ENCODE measurements around the gene TNXB. TPM values are rescaled to one million over a fixed set of nuclear protein-coding genes. Genes with fewer than 3 reads are reported as not detected.
"Not testable (repeated sequence)": the region's sequence is repeated elsewhere in the genome, so short reads cannot be mapped to it uniquely, and the experiment has no call there.

Gene TNXB
- total RNA-seq, 2 donors from 2014 or later, result 7.3 to 20.1 TPM

GRCh38 chr6:32037598-32038524 is 71.3 kb downstream of the TNXB start, which contains the start of gene CYP21A2:
TSS of gene CYP21A2 (plus strand) at chr6:32038415. CDS start at chr6:32038423, 8 bp downstream.
- H3K9ac ChIP-seq (ENCODE audit: low read depth in 2 of 2, low read length in 2 of 2); H3K36me3 ChIP-seq; H3K4me1 ChIP-seq; H3K27ac ChIP-seq; H3K27me3 ChIP-seq; H3K4me3 ChIP-seq; DNase-seq; H3K9me3 ChIP-seq; intact Hi-C loops (cut with DNase I): not testable (repeated sequence)

- H3K9me3 ChIP-seq; H3K4me1 ChIP-seq; H3K27me3 ChIP-seq; intact Hi-C loops (cut with DNase I); H3K27ac ChIP-seq; H3K9ac ChIP-seq (ENCODE audit: low read depth in 2 of 2, low read length in 2 of 2); H3K36me3 ChIP-seq; DNase-seq; H3K4me3 ChIP-seq: not testable (repeated sequence)
Measured at GRCh38 chr6:32037136-32037535, 72.0 kb downstream of the TNXB start.

GRCh38 chr6:32035283-32036013 is 73.7 kb downstream of the TNXB start:
- not testable (repeated sequence) for H3K36me3 ChIP-seq, DNase-seq

GRCh38 chr6:32029553-32029952 is 79.6 kb downstream of the TNXB start:
- H3K4me3 ChIP-seq; H3K27ac ChIP-seq; H3K4me1 ChIP-seq; intact Hi-C loops (cut with DNase I); H3K9me3 ChIP-seq; H3K27me3 ChIP-seq; H3K36me3 ChIP-seq; H3K9ac ChIP-seq (ENCODE audit: low read depth in 2 of 2, low read length in 2 of 2); DNase-seq: not testable (repeated sequence)

More at GRCh38 chr6:32035283-32036013, 73.7 kb downstream of the TNXB start:
- H3K4me3 ChIP-seq; H3K27me3 ChIP-seq; H3K27ac ChIP-seq; H3K9ac ChIP-seq (ENCODE audit: low read depth in 2 of 2, low read length in 2 of 2); intact Hi-C loops (cut with DNase I); H3K9me3 ChIP-seq; H3K4me1 ChIP-seq: not testable (repeated sequence)

DNA sequence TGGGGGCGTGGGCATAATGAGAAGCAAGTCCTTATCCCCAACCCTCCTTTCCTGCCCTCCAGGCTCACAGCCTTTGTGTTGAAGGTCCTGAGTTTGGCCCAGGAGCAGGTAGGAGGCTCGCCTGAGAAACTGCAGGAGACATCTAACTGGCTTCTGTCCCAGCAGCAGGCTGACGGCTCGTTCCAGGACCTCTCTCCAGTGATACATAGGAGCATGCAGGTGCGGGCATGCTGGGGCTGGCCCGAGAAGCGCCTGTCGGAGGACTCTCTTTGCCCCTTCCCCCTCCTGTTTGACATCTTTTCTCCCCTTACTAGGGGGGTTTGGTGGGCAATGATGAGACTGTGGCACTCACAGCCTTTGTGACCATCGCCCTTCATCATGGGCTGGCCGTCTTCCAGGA is 80.5 kb downstream of the TNXB start:
- DNase-seq; intact Hi-C loops (cut with DNase I); H3K9me3 ChIP-seq; H3K4me1 ChIP-seq; H3K9ac ChIP-seq (ENCODE audit: low read depth in 2 of 2, low read length in 2 of 2); H3K4me3 ChIP-seq; H3K27ac ChIP-seq; H3K36me3 ChIP-seq; H3K27me3 ChIP-seq: not testable (repeated sequence)

- H3K27me3 ChIP-seq; H3K9ac ChIP-seq (ENCODE audit: low read depth in 2 of 2, low read length in 2 of 2); H3K9me3 ChIP-seq; H3K4me1 ChIP-seq; H3K27ac ChIP-seq; DNase-seq; H3K4me3 ChIP-seq; intact Hi-C loops (cut with DNase I); H3K36me3 ChIP-seq: not testable (repeated sequence)
Measured at GRCh38 chr6:32022100-32022499, 87.0 kb downstream of the TNXB start.

DNA sequence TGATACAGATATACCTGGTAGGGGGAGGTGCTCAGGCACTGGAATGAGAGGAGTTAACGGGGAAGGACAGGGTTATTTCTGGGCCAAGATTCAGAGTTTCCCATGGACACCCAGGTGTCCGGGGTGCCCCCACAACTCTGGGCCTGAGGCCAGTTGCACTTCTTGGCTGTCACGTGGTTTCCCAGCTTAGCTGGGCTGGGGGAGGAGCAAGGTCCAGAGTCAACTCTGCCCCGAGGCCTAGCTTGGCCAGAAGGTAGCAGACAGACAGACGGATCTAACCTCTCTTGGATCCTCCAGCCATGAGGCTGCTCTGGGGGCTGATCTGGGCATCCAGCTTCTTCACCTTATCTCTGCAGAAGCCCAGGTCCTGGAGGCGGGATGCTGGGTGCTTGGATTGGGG is 94.6 kb downstream of the TNXB start, which contains the start of gene C4B:
Gene C4B, plus strand, starts transcription at position 249 of the 400 bp plus-strand sequence. Its CDS starts 51 bp downstream, at position 300.
- H3K36me3 ChIP-seq; H3K4me1 ChIP-seq; H3K9ac ChIP-seq (ENCODE audit: low read depth in 2 of 2, low read length in 2 of 2); H3K27ac ChIP-seq; H3K4me3 ChIP-seq; DNase-seq; intact Hi-C loops (cut with DNase I); H3K27me3 ChIP-seq; H3K9me3 ChIP-seq: not testable (repeated sequence)

DNA sequence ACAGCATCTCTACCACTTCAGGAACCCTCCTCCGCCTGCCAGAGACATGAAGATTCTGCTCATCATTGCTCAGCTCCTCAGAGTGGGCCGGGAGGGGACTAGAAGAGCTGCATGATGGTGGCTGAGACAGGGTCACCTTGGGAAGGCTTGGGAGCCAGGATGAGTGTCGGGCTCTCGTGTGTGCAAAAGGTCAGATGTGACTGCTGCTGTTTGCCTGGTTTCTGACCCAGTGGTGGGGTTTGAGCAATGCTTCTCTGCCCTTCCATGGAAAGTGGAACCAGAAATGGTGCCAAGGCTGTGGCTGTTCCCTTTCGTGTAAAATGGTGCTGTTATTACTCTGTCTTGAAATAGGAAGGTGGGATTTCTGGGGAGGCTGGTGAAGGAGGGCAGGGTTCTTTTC is 95.4 kb downstream of the TNXB start:
- intact Hi-C loops (cut with DNase I); DNase-seq; H3K36me3 ChIP-seq; H3K4me3 ChIP-seq; H3K4me1 ChIP-seq; H3K9me3 ChIP-seq; H3K9ac ChIP-seq (ENCODE audit: low read depth in 2 of 2, low read length in 2 of 2); H3K27ac ChIP-seq; H3K27me3 ChIP-seq: not testable (repeated sequence)

DNA sequence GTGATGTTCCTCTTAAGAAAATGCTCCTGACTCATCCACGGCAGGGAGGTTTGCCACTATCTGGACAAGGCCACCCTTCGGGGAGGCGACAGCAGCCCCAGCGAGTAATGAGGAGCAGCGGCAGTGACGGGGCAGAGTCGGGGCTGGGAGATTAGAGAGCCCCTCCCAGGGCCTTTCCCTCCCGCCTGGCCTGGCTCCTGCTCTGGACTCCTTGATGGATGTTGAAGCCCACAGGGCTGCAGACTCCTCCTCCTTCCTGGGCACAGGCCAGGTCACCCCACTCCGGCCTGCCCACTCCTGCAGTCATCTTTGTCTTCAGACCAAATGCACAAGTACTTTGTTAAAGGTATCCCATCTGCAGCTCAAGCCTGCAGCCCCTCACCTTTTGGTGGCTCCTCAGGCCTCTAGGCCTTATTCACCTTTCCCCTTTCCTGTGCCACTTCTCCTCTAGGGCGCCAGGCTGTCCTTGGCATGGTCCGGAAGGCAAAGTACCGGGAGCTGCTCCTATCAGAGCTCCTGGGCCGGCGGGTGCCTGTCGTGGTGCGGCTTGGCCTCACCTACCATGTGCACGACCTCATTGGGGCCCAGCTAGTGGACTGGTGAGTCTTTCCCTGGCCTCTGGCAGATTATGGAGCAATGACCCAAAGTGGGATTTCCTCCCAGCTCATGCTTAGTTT is 96.1 kb downstream of the TNXB start:
- H3K4me3 ChIP-seq; H3K9ac ChIP-seq (ENCODE audit: low read depth in 2 of 2, low read length in 2 of 2); H3K27me3 ChIP-seq; DNase-seq; H3K9me3 ChIP-seq; H3K27ac ChIP-seq; H3K36me3 ChIP-seq; intact Hi-C loops (cut with DNase I); H3K4me1 ChIP-seq: not testable (repeated sequence)

GRCh38 chr6:32010856-32011530 is 98.1 kb downstream of the TNXB start:
- H3K9ac ChIP-seq (ENCODE audit: low read depth in 2 of 2, low read length in 2 of 2); H3K4me3 ChIP-seq; intact Hi-C loops (cut with DNase I); H3K27ac ChIP-seq; H3K4me1 ChIP-seq; H3K9me3 ChIP-seq; H3K27me3 ChIP-seq; H3K36me3 ChIP-seq: not testable (repeated sequence)
- DNase-seq, result peak; percentile 12

DNA sequence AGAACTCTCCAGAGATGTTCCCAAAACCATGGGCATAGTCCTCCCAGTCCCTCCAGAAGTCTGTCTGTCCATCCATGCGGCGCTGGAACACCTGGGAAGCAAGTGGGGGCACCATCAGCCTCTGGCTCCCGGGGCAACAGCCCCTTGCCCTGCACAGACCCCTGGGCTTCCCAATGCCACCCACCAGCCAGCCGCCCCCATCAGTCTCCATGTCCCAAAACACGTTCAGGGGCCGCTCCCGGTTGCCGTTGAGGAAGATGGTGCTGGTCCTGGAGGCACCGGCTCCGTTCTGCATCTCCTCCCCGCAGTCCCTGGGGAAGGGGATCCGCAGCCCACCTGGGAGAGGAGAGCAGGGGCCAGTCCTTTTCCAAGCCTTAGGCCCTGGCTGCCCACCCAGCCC is 99.6 kb downstream of the TNXB start:
- H3K36me3 ChIP-seq; H3K4me1 ChIP-seq; H3K4me3 ChIP-seq; H3K27ac ChIP-seq; H3K9me3 ChIP-seq; H3K9ac ChIP-seq (ENCODE audit: low read depth in 2 of 2, low read length in 2 of 2); intact Hi-C loops (cut with DNase I); H3K27me3 ChIP-seq: not testable (repeated sequence)
- peak; percentile 10 for DNase-seq

- H3K36me3 ChIP-seq; H3K27me3 ChIP-seq; H3K4me3 ChIP-seq; H3K9me3 ChIP-seq; H3K4me1 ChIP-seq; H3K27ac ChIP-seq; intact Hi-C loops (cut with DNase I); H3K9ac ChIP-seq (ENCODE audit: low read depth in 2 of 2, low read length in 2 of 2): not testable (repeated sequence)
- peak; percentile 11 for DNase-seq
Measured at GRCh38 chr6:32008616-32009015, 100.5 kb downstream of the TNXB start.

Data from colonic mucosa (tissue), 4 donors.